HG02759 (cell line): ENCODE results near the gene MEA1.

Experiments
- ATAC-seq: cut with Tn5 transposase; IDR thresholded peaks from one replicate; pipeline ENCODE4 v1.9.1; 2021; ENCODE audit warnings: mild to moderate bottlenecking, moderate library complexity; ENCODE audit not compliant: unreplicated experiment

MEA1 gene

DNA sequence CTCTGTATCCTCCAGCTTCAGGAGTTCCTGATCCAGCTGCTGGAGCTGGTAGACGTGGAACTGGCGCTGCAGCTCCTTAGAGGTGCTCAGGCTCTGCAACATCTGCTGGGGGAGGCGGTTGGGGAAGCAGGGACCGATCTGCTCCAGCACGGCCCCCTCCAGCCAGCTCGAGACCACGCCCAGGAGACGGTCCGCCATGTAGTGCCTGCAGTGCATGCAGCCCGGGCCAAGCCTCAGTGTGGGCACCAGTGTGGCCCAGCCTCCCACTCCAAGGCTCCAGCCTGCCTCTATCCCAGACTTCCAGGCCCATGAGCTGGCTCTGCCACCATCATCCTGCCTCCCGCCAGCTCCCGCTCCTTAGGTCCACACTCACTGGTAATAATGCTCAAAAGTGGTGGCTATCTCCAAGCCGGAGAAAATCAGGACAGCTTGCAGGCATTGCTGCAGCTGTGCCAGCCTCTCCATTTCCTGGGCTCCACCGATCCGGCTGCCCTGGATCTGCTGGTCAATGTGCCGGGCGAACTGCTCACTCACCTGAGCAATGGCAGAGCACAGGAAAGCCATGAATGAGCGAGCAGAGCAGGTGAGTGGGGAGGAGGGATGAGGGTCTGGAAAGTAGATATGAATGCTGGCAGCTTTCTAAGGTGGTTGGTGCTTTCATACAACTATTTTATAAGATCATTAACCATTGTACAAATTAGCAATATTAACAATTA, 27.0 kb upstream of the MEA1 start:
- ATAC-seq = no peak

GRCh38 chr6:43038727-43039126, 25.0 kb upstream of the MEA1 start:
- no peak for ATAC-seq

- no peak for ATAC-seq
Observed at GRCh38 chr6:43037706-43038105, 24.0 kb upstream of the MEA1 start.

GRCh38 chr6:43037197-43037596, 23.5 kb upstream of the MEA1 start:
- no peak for ATAC-seq

DNA sequence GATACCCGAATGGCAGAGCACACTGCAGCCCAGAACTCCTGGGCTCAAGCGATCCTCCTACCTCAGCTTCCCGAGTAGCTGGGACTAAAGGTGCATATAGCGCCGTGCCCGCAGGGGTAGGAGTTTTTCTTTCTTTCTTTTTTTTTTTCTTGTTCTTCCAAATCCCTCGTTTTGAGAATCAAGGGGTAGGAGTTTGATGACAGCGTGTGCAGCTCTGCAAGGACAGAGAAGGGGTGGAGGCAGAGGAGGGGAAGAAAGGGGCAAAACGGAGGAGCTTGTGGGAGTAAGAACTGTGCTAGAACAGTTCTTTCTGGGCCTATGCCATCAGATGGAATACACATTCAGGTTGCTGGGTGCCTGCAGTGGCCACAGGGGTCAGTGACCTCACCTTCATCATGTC, 23.0 kb upstream of the MEA1 start:
- ATAC-seq = no peak

DNA sequence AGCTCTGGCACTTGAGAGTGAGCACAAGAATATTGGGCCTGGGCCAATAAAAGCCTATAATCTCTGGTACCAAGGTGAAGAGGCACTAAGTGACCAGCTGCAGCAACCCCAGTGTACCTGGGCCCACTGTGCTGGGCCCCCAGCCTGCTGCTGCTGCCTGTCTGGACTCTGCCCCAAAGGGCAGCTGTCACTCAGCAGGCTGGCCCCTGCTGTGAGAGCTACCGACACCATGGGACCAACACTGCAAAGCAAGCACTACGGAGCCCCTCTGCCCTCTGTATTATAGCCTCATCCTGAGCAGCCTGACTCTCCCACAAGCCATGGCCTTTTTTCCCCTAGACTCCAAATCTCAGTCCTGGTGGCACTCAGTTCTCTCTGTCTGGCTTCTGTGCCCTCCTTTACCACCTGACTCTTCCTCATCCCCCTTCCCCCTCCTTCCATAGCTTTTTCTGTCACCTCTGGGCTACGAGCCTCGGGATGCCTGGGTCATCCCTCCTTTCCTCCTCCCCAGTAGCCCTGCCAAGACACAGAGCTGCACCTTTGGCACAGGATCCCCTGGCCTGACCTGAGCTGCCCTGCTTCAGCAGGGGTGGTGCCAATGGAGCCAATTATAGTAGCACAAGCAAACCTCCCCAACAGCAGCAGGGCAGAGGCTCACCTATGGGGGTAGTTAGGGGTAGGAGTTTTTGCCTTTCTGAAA, 21.9 kb upstream of the MEA1 start:
- no peak for ATAC-seq

DNA sequence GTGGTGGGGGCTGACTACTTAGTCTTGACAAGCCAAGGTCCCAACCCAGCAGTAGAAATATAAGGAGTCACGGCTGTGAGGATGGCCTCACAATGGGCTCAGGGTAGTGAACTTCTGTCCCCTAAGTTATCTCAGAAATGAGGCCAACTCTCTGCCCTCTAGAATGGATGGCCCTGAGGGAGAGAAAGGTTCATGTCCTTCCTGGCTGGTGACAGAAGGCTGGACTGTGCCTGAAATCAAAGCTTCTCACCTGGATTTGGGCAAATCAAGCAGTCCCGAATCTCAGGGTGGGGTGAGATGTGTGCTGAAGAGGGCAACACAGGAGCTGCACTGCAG, 20.4 kb upstream of the MEA1 start:
- ATAC-seq = no peak

DNA sequence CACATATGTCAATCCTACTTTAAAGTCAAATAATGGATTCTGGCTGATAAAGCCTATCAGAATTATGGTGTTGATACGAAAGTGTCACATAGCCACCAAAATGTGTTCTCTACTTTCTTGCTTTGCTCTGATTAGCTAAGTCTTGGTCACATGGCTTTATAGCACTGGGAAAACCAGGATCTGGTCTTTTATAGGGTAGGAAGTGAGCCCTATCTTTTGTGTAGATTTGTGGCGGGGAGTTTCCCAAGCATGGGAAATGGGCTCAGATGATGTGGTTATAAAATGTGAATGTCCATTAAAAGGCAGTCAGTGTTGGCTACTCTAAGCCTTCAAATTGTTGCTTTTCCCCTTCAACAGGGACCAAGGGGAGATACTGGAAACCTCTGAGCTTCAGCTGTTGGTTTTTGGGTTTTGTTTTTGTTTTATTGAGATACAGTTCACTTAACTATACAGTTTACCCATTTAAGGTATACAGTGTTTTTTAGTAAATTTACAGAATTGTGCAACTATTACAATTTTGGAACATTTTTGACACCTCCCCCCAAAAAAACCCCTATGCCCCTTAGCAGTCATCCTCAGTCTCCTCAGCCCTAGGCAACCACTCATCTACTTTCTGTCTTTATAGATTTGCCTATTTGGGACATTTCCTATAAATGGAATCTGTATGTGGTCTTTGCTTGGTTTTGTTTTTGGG, 19.9 kb upstream of the MEA1 start:
- ATAC-seq = no peak

- no peak for ATAC-seq
Observed at GRCh38 chr6:43032326-43032725, 18.6 kb upstream of the MEA1 start.

DNA sequence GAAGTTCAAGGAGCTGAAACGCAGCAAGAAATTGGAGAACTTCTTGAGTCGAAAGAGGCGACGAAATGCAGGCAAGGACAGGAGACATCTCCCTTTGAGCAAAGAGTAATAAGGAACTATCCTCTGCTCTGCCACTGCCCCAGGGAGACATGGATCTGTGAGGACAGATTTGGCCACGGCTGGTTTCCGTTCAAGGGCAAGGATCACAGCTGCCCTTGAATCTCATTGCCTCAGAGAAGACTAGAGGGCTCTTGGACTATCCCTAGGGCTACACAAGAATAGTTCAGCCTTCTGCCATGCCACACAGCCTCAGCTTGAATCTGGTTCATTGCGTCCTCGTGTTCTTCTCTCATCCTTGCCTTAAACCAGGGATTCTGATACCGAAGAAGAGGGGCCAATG, 15.4 kb upstream of the MEA1 start:
- ATAC-seq = no peak

GRCh38 chr6:43026365-43026764, 12.6 kb upstream of the MEA1 start:
- no peak for ATAC-seq

GRCh38 chr6:43024436-43024835, 10.7 kb upstream of the MEA1 start:
- ATAC-seq = no peak

DNA sequence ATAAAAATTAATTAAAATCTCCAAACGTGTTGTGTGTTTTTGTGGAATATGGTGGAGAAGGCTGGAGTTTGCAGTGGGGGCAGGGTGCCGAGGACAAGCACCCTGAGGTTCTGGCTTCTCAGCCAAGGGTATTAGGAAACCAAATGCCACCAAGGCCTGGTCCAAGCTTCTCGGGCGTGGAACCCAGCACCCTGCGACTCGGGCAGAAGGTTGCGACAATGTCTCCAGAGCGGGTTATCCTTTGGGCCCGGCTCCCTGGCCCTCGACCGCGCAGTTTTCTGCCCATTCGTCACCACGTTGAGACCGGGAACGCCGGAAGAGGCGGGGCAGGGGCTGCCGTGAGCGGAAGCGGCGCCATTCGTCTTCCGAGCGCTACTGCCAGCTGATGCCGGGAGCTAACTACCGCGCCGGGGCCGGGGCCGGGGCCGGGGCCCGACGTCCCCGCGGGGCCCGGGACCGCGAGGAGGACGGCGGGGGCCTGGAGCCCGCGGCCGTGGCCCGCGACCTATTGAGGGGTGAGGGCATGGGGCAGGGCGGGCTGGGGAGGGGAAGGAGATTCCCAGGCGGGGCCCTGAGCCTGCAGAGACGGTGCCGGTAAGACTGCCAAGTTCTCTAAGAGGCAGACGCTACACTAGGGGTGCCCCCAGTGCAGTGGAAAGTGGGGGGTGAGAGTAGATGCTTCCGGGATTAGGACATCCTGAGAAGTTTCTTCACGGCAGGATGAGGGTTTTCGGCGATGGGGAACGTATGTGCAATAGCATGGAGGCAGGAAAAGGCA, 7.7 kb upstream of the MEA1 start, which contains the start of gene RRP36:
TSS of gene RRP36 (plus strand) at position 354 of the 778 bp plus-strand sequence. CDS start at position 386, 32 bp downstream.
- ATAC-seq = peak; percentile 87

DNA sequence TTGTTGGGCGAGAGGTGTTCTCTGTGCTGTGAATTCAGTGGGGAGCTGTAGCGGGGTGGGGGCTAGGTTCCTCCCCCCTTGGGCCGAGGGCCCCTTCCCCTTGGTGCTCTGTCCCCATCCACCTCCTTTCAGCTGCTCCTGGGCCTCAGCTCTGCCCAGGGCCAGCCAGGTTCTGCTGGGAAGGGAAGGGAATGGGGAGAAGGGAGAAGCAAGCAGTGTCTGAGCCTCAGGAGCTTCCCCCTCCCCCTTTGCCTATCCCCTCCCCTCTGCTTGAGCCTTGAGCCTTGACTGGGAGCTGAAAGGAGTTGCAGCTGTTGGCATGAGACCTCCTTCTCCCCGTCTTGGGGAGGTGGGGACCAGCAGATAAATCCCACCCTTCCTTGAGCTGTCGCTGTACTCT, 7.1 kb upstream of the MEA1 start:
- ATAC-seq = no peak

DNA sequence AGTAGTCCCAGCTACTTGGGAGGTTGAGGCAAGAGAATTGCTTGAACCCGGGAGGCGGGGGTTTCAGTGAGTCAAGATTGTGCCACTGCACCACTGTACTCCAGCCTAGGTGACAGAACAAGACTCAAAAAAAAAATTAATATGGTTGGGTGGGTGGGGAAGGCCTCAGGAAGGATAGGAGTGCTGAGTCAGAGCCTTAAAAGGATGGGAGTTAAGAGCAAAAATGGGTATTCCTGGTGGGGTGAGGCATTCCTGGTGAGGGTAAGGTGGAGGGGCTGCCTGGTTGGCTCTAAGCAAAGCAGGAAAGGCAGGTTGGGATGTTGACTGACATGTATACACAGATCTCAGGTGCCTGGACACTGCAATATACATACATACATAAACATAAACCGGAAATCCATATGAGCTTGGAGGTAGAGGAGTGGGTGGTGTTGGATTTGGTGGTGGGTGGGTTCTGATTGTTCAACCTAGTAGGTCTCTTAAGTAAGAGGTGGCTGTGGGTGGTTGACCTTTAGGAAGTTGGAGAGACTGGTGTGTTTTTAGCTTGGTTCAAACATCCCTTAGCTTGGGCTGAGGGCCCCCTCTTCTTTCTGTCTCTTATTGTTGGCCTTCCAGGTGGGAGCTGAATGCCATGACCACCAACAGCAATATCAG, 6.4 kb upstream of the MEA1 start:
- no peak for ATAC-seq

DNA sequence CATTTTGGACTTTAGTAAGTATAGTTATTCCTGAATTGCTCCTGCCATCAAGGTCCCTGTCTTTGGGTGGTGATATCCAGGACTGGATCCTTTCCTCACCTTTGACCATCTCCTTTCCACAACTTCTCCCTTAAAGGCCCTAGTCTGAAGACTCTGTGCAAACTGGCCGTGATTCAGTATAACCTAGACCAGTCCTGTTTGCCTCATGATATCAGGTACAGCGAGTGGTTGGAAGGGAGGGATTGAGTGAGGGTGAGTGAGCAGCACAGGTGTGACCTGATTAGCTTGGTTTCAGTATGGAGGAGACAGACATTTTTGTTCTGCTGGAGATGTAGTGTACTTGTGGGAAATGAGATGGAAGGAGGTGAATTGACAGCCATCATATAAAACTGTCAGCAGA, 5.4 kb upstream of the MEA1 start:
- no peak for ATAC-seq

DNA sequence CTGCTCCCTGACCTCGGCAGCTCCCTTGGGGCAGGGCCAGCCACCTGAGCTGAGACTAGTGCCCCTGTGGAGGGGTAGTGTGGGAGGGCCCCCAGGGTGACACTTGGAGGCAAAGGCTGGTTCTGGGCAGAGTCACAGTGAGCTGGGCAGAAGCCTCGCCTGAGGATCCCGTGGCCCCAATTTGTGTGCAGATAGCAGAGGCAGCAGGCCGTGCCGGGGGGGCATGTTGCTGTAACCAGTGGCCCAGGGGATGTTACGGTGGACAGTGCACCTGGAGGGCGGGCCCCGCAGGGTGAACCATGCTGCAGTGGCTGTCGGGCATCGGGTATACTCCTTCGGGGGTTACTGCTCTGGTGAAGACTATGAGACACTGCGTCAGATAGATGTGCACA, 3.2 kb upstream of the MEA1 start:
- ATAC-seq = no peak

DNA sequence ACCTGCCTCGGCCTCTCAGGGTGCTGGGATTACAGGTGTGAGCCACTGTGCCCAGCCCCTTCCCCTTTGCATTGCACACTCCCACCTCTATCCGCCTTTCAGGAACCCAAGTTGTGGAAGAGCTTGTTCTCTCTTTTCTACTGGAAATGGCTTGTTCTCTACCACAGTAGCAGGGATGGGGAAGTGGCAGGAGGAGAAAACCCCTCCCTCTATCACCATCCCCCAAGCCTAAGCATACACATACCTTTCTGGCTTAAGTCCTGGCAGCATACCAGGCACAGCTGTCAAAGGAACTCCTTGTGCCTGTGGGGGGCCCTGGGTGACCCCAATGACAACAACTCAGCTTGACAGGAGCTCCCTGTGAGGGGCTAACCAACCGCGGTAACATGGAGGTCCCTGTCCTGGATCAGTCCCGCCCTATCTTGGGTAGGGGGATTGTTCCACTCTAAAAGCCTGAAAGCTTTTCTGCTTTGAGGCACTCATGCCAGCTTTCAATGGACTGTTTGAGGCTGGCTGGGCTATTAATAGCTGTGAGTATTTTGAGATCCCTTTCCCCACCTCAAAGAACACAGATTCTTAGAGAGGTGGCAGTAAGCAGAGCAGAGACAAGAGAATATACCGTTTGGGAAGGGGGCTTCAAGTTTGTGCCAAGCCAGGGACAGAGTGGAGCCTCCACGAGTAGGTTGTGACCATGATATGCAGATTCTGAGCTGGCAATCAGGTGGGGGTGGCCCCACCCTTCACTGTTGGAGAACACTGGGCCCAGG, 2.6 kb upstream of the MEA1 start:
- no peak for ATAC-seq

DNA sequence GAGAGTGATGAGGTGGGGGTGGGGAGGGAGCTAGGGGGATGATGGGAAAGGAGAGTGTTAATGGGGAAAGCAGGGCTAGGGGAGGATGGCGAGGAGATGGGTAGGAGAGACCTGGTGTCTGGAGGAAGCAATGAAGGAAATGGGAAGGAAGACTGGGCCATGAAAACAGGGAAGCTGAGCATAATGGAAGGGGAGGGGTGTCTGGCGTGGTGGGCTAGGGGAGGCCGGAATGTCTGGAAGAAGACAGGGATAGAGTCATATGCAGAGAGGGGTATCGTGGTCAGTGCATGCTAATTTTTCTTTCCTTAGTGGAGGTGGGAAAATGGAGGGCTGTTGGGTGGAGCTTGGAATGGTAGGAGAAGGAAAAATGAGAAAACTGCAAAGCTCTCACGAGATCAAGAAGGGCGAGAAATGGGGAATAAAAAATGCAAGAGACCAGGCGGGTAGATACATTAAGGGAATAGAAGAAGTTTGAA, 726 bp upstream of the MEA1 start:
- ATAC-seq = no peak
